IPS DF 4.7 (cell line): ENCODE measurements around the gene VPS52.

Experiments used
- DNase-seq: peaks from one replicate; pipeline ENCODE4 v3.0.0-alpha.2; 2013; ENCODE audit warnings: low spot score; ENCODE audit errors: extremely low read depth

VPS52 gene

DNA sequence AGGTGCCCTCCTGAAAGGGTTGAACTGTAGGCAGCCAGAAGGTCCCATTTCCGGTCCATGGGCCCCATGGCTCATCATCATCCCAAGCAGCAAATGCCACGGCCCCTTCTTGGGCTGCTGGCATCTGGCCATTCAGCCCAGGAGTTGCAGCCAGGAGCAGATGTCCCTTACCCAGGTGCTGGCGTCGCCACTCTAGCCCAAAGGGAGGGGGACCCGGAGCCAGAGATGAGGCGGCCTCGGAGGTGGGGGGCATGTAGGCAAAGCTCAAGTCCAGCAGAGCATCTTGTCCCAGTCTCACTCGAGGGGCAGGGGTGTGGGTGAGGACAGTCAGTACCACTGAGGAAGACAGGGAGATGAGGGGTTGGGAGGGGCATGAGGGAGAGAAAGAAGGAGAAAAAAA is 33.4 kb upstream of the VPS52 start:
- no peak for DNase-seq

DNA sequence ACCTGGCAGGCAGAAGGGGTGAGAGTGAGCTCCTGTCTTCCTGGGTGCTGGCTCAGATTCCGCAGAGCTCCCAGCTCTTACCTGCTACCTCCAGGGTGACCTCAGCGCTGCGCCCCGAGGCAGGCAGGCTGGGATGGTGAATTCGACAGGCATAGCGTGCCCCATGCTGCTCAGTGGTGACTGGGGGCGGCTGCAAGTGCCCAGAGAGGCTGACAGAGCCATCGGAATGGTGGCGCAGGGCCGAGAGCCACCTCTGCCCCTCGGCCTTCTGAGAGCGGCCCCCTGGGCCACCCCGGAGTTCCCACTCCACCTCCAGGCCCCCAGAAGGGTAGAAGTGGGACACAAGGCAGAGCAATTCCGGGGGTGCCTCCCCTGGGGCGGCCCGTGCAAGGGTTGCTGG is 32.5 kb upstream of the VPS52 start:
- DNase-seq, result no peak

DNA sequence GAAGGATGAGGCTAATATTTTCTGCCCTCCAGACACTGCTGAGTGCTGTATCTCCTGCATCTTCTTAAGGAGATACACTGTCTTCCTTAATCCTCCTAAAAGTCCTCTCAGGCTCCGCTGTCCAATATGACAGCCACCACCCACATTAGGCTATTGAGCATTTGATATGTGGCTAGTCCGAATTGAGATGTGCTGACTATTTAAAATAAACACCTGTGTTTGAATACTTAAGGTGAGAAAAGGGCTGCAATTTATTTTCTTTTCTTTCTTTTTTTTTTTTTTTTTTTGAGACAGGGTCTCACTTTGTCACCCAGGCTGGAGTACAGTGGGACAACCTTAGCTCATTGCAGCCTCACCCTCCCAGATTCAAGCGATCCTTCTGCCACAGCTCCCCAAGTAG is 30.2 kb upstream of the VPS52 start:
- DNase-seq, result no peak

DNA sequence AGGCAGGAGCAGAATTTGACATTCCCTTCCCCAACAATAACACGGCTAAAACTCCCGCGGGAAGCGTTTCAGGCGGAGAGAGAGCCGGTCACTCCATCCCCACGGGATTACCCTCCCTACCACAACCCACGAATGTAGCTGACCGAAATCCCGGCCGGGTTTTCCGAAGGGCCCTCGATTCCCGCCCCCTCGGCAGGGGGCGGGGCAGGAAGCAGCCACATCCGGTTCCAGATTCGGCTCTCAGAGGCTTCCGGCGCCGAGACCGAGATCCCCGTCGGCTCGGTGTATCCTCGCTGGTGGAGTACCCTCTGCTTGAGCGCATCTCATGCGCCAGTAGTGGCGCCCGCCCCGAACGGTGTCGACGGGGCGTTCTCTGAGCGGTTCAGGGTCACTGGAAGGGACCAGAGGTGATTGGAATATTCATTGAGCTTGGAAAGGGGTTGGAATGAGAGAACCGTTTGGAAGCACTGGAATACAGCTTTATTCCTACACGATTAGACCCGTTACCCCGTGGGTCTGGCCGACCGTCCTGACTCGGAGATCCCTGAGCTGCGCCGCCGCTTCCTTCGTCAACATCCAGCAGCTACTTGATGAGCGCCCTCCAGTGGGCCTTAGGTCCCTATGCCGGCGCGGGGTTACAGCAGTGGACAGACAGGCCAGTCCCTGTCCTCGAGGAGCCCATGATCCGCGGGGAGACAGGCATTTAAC is 27.7 kb upstream of the VPS52 start:
- no peak for DNase-seq

DNA sequence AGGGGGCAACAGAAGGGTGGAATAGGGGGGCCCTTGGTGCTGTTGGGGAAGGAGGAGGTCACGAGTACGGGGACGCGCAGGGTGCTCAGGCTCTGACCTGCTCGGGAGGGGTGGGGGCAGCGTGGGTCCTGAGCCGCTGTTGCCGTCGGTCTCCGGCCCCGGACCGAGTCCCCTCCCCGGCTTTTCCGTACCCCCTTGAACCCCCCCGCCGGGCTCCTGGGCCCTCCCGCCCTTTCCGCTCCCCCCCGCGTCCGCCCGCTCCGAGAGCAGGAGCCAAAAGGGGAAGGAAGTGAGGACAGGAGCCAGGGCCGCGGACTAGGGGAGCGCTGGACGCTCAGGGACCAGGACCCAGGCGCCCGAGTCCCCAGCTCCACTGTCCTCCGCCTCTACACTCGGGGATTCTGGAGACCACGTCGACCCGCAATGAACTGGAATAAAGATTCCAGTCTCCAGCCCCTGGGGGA is 27.1 kb upstream of the VPS52 start, which contains the start of gene RGL2:
Gene RGL2, minus strand, starts transcription at position 170 of the 464 bp plus-strand sequence. CDS start 332 bp downstream, outside the sequence.
- DNase-seq, result no peak

DNA sequence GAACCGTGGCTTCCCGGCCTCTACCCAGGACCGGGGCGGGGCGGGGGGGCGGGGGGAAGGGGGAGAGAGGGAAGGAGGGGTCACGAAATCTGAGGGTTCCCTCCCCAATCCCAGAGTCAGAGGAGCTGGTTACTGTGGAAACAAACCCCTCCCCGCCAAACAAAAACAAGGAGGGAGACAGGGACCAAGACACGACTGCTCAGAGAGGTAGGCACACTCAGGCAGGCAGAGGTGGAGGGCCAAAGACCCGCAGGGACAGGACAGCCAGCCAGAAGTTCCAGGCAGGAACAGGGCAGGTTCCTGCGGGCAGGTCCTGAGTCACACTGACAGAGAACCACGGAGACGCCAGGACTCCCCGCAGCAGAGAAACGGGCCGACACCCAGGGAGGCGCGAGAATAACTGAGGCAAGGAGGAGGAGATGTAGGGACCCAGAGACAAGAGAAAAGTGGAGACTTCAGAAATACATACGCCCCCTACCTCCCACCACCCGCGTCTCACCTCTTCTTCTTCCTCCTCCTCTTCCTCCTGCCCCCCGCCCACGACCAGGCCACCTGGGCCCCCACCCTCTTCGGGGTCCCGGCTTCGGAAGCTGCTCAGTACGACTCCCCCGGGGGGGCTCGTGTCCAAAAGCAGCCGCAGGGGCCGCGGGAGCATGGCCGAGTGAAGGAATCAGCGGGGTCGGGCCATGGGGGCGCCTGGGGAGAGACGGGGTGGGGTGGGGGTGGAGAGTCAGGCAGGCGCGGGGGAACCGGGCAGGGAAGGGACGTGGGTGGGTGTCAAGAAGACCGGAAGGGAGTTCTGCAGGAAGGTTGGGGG is 26.5 kb upstream of the VPS52 start:
- DNase-seq, result no peak

DNA sequence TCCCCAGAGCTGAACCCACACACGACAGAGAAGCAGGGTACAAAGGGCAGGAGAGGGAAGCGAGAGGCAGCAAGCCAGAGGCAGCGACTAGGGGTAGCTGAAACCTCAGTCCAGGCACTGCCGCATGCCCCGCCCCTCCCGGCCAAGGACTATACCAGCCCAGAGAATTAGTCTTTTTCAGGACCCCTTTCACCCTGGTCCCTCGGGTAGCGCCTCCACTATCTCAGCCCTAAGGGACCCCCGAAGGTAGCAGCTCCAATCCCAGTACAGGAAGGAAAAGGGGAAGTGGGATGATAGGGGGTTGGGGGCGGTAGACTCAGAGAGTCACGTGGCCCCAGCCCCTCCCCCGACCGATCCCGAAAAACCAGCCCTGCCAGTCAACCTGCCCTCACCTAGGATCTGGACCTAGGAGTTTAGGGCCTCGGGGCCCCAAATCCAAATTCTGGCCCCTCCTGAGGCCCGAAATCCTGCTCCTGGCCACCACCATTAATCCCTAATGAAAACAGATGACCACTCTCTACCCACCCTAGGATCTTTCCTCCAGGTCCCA is 25.8 kb upstream of the VPS52 start:
- DNase-seq, result no peak

DNA sequence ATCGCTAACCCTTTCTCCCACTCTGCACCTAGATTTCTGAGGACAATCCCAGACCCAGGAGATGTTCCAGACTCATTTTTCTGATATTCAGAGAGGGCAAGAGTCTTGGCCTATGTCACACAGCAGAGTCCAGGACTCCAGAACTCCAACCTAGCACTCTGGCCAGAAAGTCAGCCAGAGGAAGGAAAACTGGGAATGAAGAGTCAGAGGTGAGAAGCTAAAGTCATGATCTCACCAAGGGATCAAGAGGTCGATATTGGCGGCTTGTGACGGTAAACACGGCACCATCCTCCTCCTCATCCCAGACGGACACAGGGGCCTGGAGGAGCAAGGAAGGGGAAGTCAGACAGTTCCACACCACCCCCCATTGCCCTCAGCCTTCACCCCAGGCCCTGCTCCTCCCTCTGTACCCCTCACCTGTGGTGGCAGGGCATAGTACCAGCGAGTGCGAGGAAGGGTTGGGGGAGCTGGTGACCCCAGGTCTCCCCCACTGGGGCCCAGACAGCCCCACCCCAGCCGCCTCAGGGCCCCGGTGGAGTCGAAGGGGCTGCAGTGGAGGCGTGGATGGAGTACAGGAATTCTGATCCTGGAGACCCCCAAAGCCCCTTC is 25.2 kb upstream of the VPS52 start:
- no peak for DNase-seq

DNA sequence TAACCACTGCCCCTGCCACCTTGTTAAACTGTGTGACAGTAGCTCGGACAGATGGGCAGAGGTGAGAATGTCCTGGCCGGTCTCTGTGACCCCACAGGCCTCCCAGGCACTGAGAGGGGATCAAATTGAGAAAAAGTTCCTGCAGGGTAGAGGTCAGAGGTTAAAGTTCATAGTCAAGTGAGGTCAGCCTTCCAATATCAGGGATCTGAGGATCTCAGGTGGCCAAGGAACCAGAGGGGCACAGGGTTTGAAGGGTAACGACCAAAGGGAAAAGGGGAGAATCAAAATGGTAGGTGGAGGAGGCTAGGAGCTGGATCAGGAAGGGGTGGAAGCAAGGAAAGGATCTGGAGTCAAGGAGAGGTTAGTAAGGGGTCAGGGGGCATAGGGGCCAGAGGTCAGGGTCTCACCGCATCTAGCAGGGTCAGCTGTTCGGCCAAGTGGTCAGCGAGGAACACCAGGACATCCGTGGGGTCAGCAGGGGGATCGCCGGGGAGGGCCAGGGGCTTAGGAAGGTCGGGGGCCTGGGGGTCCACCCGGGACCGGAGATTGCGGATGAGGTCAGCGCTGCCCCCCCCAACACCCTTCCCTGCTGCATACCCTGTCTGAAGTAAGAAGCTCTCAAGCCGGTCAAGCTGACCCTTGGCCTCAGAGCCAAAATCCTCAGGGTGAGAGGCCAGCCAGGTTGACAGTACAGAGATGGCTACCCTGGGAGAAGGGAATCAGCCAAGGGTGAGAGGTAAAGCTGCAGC is 24.1 kb upstream of the VPS52 start:
- no peak for DNase-seq

DNA sequence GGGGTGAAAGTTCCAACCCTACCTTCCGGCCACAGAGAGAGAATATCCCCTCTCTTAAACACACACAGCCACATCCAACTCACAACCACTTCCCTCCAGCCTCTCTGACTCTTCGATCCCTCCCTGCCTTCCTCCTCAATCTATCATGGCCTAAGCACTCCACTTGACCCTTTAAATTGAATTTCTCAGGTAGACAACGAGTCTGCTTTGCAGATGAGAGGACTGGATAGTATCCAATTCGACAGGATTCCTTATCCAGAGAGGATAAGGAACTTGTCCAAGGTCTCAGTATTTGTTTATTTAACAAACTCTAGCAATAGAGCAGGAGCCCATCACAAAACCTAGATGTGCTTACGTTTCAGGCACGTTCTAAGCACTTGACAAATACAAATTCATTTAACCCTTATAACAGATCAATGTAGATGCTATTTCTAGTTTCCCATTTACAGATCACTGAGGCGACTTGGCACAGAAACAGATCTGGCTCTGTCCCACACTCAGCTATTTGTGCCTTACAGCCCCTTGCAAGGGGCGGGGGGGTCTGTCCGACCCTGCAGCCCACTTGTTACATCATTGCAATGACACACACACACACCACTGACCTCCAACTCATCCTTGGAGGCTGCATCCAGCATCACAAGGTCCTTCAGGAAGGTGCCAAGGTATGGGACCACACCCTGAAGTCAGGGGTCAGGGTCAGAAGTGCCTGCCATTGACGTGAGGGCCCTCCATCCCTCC is 22.6 kb upstream of the VPS52 start:
- no peak for DNase-seq

DNA sequence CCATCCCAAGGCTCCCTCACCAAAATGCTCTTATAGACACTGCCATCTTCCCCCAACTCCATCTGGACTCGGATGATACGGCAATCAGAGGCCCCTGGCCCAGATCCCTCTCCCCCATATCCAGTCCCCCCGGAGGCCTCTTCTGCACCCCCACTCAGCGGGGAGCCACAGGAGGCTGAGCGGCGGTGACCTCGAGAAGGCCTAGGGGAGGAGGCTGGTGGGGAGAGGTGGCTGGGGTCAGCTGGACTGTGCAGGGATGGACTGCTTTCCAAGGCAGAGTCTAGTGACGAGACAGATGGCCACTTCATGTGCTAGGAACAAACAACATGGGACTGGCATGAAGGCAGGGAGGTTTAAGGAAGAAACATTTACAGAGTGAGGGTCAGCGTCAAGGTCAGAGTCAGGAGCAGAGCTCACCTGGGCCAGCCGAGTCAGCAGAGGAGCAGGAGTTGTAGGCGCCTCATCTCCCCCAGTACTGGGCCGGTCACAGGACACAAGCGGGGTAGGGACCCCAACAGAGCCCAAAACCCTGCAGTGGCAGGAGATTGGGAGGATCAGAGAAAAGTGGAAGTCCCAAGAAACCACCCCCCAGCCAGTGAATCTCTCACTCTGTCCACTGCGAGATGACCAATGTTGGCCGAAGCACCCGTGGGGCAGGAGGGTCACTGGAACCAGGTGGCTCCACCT is 21.5 kb upstream of the VPS52 start:
- no peak for DNase-seq

DNA sequence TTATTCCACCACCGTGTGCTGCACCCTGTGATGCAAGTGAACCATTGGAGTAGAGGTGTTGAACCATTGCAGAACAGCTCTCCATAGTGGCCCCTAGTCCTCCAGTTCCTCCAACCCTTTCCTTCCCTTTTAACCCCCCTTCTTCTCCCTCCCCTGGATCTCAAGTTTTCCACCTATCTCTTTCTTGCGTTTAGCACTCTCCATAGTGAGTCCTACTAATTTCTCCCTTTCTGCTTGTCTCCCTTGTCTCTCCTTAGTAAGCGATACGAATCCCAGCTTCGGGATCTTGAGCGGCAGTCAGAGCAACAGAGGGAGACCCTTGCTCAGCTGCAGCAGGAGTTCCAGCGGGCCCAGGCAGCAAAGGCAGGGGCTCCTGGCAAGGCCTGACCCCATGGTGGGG is 18.8 kb upstream of the VPS52 start:
- no peak for DNase-seq

DNA sequence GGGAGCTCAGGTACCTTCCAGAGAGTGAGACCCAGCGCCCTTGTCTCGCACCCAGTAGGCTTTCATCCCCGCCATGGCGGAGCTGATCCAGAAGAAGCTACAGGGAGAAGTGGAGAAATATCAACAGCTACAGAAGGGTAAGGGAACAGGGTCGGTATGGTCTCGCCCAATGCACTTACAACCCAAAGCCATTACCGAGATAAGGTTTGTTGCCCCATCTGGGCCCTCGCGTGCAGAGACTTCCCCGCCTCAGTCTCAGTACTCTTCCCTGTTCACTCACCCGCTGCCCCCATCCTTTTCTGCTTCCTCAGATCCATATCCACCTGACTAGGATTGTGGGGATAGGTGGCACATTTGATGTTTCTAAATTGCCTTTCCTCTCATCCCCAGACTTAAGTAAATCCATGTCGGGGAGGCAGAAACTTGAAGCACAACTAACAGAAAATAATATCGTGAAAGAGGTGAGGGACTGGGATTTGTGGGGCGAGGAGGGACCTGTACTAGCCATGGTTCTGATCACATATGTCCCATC is 18.2 kb upstream of the VPS52 start:
- DNase-seq, result no peak

DNA sequence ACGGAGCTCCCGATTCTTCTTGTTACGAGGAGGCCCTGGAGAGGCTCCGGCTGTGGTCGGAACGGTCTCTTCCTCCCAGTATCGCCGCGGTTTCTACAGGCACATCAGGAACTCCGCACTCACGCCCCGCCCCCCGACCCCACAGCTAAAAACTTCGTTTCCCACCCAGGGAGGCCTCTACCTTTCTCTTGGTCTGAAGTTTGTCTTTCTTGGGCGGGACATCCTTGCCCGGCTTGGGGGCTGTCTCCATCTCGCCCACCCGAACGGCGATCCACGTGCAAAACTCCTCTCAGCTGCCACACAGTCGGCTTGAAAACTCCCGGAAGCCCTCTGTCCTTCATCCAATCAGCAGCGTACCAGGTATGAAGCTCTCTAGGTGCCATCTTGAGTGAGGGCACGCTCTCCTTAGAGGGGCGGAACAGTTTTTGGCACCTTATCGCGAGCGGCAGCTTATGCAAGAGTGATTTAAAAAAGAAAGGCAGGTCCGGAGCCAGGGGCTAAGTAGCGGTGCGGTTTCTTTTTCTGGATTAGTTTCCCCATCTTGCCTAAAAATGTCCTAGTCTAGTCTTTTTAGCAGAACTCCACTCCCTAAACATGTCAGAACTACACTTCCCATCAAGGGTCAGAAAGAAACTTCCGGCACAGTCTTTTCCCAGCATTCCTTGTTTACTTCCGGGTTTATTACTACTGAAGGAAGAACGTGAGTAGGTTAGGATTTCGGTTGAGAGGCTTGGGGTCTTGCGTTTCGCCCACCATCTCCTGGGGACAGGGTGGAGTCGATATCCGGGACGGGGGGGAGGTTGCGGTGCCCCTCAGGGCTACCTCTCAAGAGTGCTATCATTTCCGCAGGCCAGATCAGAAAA is 17.5 kb upstream of the VPS52 start, which contains the start of the genes PFDN6 and WDR46:
Gene PFDN6, plus strand, starts transcription at position 681 of the 863 bp plus-strand sequence. CDS start 256 bp downstream, outside the sequence.
Gene WDR46, minus strand, starts transcription at position 319 of the 863 bp plus-strand sequence. Its CDS starts 69 bp downstream, at position 250.
- no peak for DNase-seq

DNA sequence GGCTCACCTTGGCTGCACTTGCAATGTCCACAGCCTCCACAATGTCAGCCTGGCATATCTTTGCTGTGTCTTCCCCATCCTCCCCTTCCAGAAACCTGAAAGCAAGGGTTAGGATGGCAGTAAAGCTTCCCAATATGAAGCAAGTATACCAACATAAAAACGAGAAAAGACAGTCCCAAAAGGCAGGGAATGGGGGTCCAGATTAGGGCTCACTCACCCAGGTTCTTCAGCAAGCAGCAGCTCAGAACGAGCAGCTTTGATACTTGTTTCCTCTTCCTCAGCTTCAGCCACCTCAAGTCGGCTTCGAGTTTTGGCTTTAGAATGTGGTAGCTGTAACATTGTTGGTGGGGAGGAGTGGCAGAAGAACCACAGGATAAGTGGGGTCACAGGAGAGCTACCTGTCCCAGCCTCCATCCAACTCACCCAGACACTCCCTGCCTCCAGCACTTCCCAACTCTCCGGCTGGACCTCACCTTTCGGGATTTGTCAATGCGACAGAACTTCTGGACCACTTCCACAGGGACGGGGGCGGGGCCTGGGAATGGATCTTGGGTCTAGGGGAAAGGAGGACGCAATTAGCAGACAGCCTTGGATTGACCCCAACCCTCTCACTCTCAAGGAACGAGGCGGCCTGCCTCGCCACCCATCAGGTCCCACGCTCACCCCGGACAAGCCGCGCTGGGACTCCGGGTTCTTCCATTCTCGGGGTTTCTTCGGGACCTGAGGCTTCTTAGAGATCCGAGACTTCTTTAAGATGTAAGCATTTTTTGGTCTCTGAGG is 16.7 kb upstream of the VPS52 start:
- DNase-seq, result no peak

DNA sequence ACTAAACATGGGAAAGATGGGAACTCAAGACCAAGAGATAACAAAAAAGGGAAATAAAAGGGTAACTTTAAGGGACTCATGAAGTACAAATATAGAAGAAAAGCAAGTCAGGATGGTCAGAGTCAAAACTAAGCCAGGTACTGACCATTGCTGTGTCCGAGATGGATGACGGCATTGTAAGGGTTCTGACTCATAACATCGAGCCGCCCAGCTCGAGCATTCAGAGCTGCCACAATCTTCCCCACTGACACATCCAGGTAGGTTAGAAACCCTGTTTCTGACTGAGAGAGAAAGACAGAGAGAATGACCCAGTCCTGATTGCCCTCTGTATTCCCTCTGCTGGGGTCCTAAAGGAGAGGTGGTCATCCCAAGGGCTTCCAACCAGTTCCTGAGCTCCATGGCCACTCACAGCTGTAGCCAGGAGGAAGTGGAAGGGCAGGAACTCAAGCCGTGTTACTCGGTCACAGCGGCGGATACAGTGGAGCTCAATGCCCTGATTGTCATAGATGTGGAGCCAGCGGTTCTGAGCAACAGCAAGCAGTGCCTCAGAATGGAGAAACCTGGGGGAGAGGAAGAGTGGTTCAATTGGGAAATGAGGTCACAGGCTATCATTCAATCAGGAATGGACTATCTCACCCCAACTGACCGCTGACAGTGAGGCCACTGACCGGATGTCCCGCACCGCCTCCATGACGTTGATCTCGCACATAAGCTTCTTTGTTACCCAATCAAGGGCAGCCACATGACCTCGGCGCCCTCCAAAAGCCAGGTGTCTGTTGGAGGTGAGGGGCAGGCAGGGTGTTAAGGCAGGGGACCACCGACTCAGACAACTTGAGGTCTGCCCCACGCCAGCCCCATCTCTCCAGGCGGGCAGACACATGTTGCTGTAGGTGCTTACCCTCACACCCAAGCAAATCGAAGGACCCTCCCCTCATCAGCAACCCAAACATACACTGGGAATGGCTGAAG is 15.6 kb upstream of the VPS52 start:
- no peak for DNase-seq
